Inflammatory macrophage (primary cell): Measurements from ENCODE around the gene GNS.

Experiments
- DNase-seq, 2 donors: peaks; one replicate each; pipeline ENCODE4 v3.0.0-alpha.2; 2020 to 2022

The GNS gene

GRCh38 chr12:64672925-64673409, 86.2 kb downstream of the GNS start:
- DNase-seq = peak; percentile 13 to 37

GRCh38 chr12:64671681-64672080, 87.5 kb downstream of the GNS start:
- no peak for DNase-seq

- DNase-seq = peak; percentile 20 to 35
These were observed 88.1 kb downstream of the GNS start for GRCh38 chr12:64670919-64671639.

GRCh38 chr12:64670019-64670418, 89.2 kb downstream of the GNS start:
- DNase-seq = no peak

GRCh38 chr12:64669270-64669842, 89.8 kb downstream of the GNS start:
- DNase-seq = no peak

GRCh38 chr12:64667793-64668192, 91.4 kb downstream of the GNS start:
- no peak for DNase-seq

GRCh38 chr12:64666054-64666914, 92.9 kb downstream of the GNS start:
- DNase-seq = no peak

- no peak for DNase-seq
These were observed 93.7 kb downstream of the GNS start for GRCh38 chr12:64665514-64665913.
